WTC11 (cell line): ENCODE results near the gene GLB1L3. TPM values are rescaled to one million over a fixed set of nuclear protein-coding genes. Genes with fewer than 3 reads are reported as not detected.
A peak's percentile ranks its signal among the peaks of the same experiment; 100 is the strongest.

Experiments used
- ATAC-seq: fragments of 200-7000 bp; cut with Tn5 transposase; 2 replicates; pipeline ENCODE4 v1.10.0; 2021; ENCODE audit warnings: mild to moderate bottlenecking, moderate library complexity
- CTCF ChIA-PET: fragments of 300-600 bp; sonication (Branson Sonifier 250); formaldehyde crosslinking; loops from one replicate; lab custom pipeline; 2021; ENCODE audit warnings: antibody characterized with exemption; lab: Charles Lee
- POLR2A ChIA-PET: fragments of 350-600 bp; sonication (Branson Sonifier 250); formaldehyde crosslinking; loops from one replicate; lab custom pipeline; 2021; ENCODE audit warnings: antibody characterized with exemption; lab: Charles Lee
- DNase-seq: peaks from one replicate; pipeline ENCODE4 v3.0.0; 2021; ENCODE audit warnings: low spot score
- H3K27ac Mint-ChIP-seq: 2 replicates; pipeline ENCODE4 v1.8.0; 2021; ENCODE audit warnings: mixed read lengths
- H3K27me3 Mint-ChIP-seq: 2 replicates; pipeline ENCODE4 v1.8.0; 2021; ENCODE audit warnings: low read depth, mild to moderate bottlenecking, moderate library complexity, mixed read lengths
- H3K36me3 Mint-ChIP-seq: 2 replicates; pipeline ENCODE4 v1.8.0; 2021; ENCODE audit warnings: mixed read lengths
- H3K4me1 Mint-ChIP-seq: 2 replicates; pipeline ENCODE4 v1.8.0; 2022; ENCODE audit warnings: mixed read lengths
- H3K4me3 Mint-ChIP-seq: 2 replicates; pipeline ENCODE4 v1.8.0; 2021; ENCODE audit warnings: mild to moderate bottlenecking, moderate library complexity, mixed read lengths
- H3K9me3 Mint-ChIP-seq: 2 replicates; pipeline ENCODE4 v1.8.0; 2021; ENCODE audit warnings: mixed read lengths
- AR ChIP-seq: fragments of 250-450 bp; sonication (Bioruptor Pico); IDR thresholded peaks from 2 replicates; pipeline ENCODE4 v1.9.0; 2021; ENCODE audit warnings: mild to moderate bottlenecking
- ATF1 ChIP-seq: sonication (generic); formaldehyde crosslinking; IDR thresholded peaks from 2 replicates; pipeline ENCODE4 v1.8.1; 2023; ENCODE audit warnings: mild to moderate bottlenecking, moderate library complexity, missing genetic modification reagents
- CBFB ChIP-seq: sonication (generic); formaldehyde crosslinking; IDR thresholded peaks from 2 replicates; pipeline ENCODE4 v1.8.1; 2022; ENCODE audit warnings: mild to moderate bottlenecking, low read depth, missing genetic modification reagents
- CDX4 ChIP-seq: fragments of 250-450 bp; sonication (Bioruptor Pico); IDR thresholded peaks from 2 replicates; pipeline ENCODE4 v1.9.0; 2021; ENCODE audit warnings: moderate library complexity, mild to moderate bottlenecking, inconsistent platforms, borderline replicate concordance
- CREM ChIP-seq: sonication (generic); formaldehyde crosslinking; IDR thresholded peaks from 2 replicates; pipeline ENCODE4 v1.8.1; 2022; ENCODE audit warnings: mild to moderate bottlenecking, missing genetic modification reagents, moderate library complexity
- ELF4 ChIP-seq: sonication (generic); formaldehyde crosslinking; IDR thresholded peaks from 2 replicates; pipeline ENCODE4 v1.8.1; 2022; ENCODE audit warnings: low read depth, mild to moderate bottlenecking, moderate library complexity, missing genetic modification reagents
- EMX1 ChIP-seq: fragments of 250-450 bp; sonication (Bioruptor Pico); IDR thresholded peaks from 2 replicates; pipeline ENCODE4 v1.8.0; 2021; ENCODE audit warnings: mild to moderate bottlenecking
- ERG ChIP-seq: fragments of 250-450 bp; sonication (Bioruptor Pico); IDR thresholded peaks from 2 replicates; pipeline ENCODE4 v1.8.0; 2021; ENCODE audit warnings: mild to moderate bottlenecking
- ESRRA ChIP-seq: sonication (generic); formaldehyde crosslinking; IDR thresholded peaks from 2 replicates; pipeline ENCODE4 v1.8.1; 2022; ENCODE audit warnings: mild to moderate bottlenecking, missing genetic modification reagents, borderline replicate concordance
- FOXK1 ChIP-seq: sonication (generic); formaldehyde crosslinking; IDR thresholded peaks from 2 replicates; pipeline ENCODE4 v1.8.0; 2022; ENCODE audit warnings: mild to moderate bottlenecking, moderate library complexity, missing genetic modification reagents
- GABPB1 ChIP-seq: sonication (generic); formaldehyde crosslinking; IDR thresholded peaks from 2 replicates; pipeline ENCODE4 v1.8.1; 2023; ENCODE audit warnings: mild to moderate bottlenecking, missing genetic modification reagents
- GTF2I ChIP-seq: fragments of 250-450 bp; sonication (Bioruptor Pico); conservative IDR thresholded peaks from 2 replicates; pipeline ENCODE4 v1.4.0; 2021; ENCODE audit warnings: mild to moderate bottlenecking
- KAT7 ChIP-seq: sonication (generic); formaldehyde crosslinking; IDR thresholded peaks from 2 replicates; pipeline ENCODE4 v1.8.1; 2023; ENCODE audit warnings: missing genetic modification reagents, mild to moderate bottlenecking, borderline replicate concordance
- NFE2L1 ChIP-seq: sonication (generic); formaldehyde crosslinking; IDR thresholded peaks from 2 replicates; pipeline ENCODE4 v1.8.1; 2023; ENCODE audit warnings: missing genetic modification reagents
- OVOL2 ChIP-seq: fragments of 250-450 bp; sonication (Bioruptor Pico); IDR thresholded peaks from 2 replicates; pipeline ENCODE4 v1.9.0; 2021; ENCODE audit warnings: mild to moderate bottlenecking, borderline replicate concordance
- SMAD4 ChIP-seq: sonication (generic); formaldehyde crosslinking; IDR thresholded peaks from 2 replicates; pipeline ENCODE4 v1.8.0; 2022; ENCODE audit warnings: mild to moderate bottlenecking, missing genetic modification reagents
- TEAD1 ChIP-seq: sonication (generic); formaldehyde crosslinking; IDR thresholded peaks from 2 replicates; pipeline ENCODE4 v1.8.0; 2022; ENCODE audit warnings: mild to moderate bottlenecking, missing genetic modification reagents
- TEAD4 ChIP-seq: sonication (generic); formaldehyde crosslinking; IDR thresholded peaks from 2 replicates; pipeline ENCODE4 v1.8.0; 2022; ENCODE audit warnings: mild to moderate bottlenecking, missing genetic modification reagents
- USF1 ChIP-seq: sonication (generic); formaldehyde crosslinking; IDR thresholded peaks from 2 replicates; pipeline ENCODE4 v1.8.0; 2022; ENCODE audit warnings: mild to moderate bottlenecking, missing genetic modification reagents
- USF2 ChIP-seq: sonication (generic); formaldehyde crosslinking; IDR thresholded peaks from 2 replicates; pipeline ENCODE4 v1.8.1; 2023; ENCODE audit warnings: mild to moderate bottlenecking, missing genetic modification reagents, moderate library complexity
- ZBTB21 ChIP-seq: sonication (generic); formaldehyde crosslinking; IDR thresholded peaks from 2 replicates; pipeline ENCODE4 v1.8.1; 2023; ENCODE audit warnings: mild to moderate bottlenecking, missing genetic modification reagents, borderline replicate concordance
- ZNF138 ChIP-seq: sonication (generic); formaldehyde crosslinking; conservative IDR thresholded peaks from 2 replicates; pipeline ENCODE4 v1.8.1; 2022; ENCODE audit warnings: mild to moderate bottlenecking, moderate library complexity, missing genetic modification reagents
- ZNF232 ChIP-seq: sonication (generic); formaldehyde crosslinking; IDR thresholded peaks from 2 replicates; pipeline ENCODE4 v1.8.0; 2022; ENCODE audit warnings: mild to moderate bottlenecking, missing genetic modification reagents
- ZNF416 ChIP-seq: fragments of 250-450 bp; sonication (Bioruptor Pico); IDR thresholded peaks from 2 replicates; pipeline ENCODE4 v1.9.0; 2021; ENCODE audit warnings: mild to moderate bottlenecking, inconsistent platforms
- ZNF512 ChIP-seq: sonication (generic); formaldehyde crosslinking; IDR thresholded peaks from 2 replicates; pipeline ENCODE4 v1.8.1; 2022; ENCODE audit warnings: missing genetic modification reagents, borderline replicate concordance
- total RNA-seq: library from RNA; stranded (reverse); gene quantifications from 3 replicates; pipeline ENCODE4 v1.2.3, GENCODE V29; 2021

The GLB1L3 gene
- total RNA-seq, 1 experiment from 2014 or later, result 50.2 TPM

GRCh38 chr11:134229126-134229790 lies 46.9 kb upstream of the GLB1L3 start:
- Mint-ChIP-seq H3K27ac (no peak overlapping the region), H3K4me1 (peaks cover 20% of the 10 kb centered on the region), H3K9me3 (no peaks in the 10 kb centered on the region), H3K27me3 (peaks cover 8% of the 10 kb centered on the region), H3K4me3 (no peak overlapping the region), H3K36me3 (no peaks in the 10 kb centered on the region)
- DNase-seq, result no peak
- ChIA-PET POLR2A (no interaction called here), CTCF (interaction anchor here (1.1 kb wide), 1 partner anchor 22 kb away, joined by 4 read pairs; no protein-coding TSS in a partner anchor)
- no peak for ATAC-seq
- no peak for TF ChIP-seq ZBTB21 (CRISPR knock-in tag)
- TF ChIP-seq GTF2I (CRISPR knock-in tag), result no peak
- TF ChIP-seq ZNF416 (CRISPR knock-in tag), result no peak
- no peak for TF ChIP-seq USF2
- no peak for TF ChIP-seq TEAD1
- no peak for TF ChIP-seq CDX4
- no peak for TF ChIP-seq NFE2L1 (CRISPR knock-in tag)
- no peak for TF ChIP-seq FOXK1 (CRISPR knock-in tag)
- no peak for TF ChIP-seq OVOL2 (CRISPR knock-in tag)
- TF ChIP-seq KAT7 (CRISPR knock-in tag), result no peak
- no peak for TF ChIP-seq EMX1 (CRISPR knock-in tag)
- TF ChIP-seq ATF1 (CRISPR knock-in tag), result no peak

GRCh38 chr11:134230339-134230738 lies 45.8 kb upstream of the GLB1L3 start:
- TF ChIP-seq ZNF138 (CRISPR knock-in tag) (no peak), CREM (CRISPR knock-in tag) (no peak), USF2 (no peak), ELF4 (CRISPR knock-in tag) (no peak), ERG (no peak), TEAD4 (CRISPR knock-in tag) (no peak), SMAD4 (CRISPR knock-in tag) (no peak), GABPB1 (no peak), FOXK1 (CRISPR knock-in tag) (no peak), CDX4 (no peak), ZNF232 (CRISPR knock-in tag) (no peak), ZNF512 (no peak), AR (CRISPR knock-in tag) (no peak), CBFB (CRISPR knock-in tag) (no peak), USF1 (no peak), ESRRA (no peak)
- POLR2A ChIA-PET, result no interaction called here
- peaks cover 8% of the 10 kb centered on the region for H3K27me3 Mint-ChIP-seq

More at GRCh38 chr11:134230339-134230738, 45.8 kb upstream of the GLB1L3 start:
- CTCF ChIA-PET, result no interaction called here
- Mint-ChIP-seq H3K4me1 (peaks cover 20% of the 10 kb centered on the region), H3K36me3 (no peaks in the 10 kb centered on the region), H3K9me3 (no peaks in the 10 kb centered on the region), H3K27ac (0 out of 2 replicates have a peak overlapping the region, but pooled peaks have one; percentile 23), H3K4me3 (no peak overlapping the region)
- no peak for DNase-seq
- no peak for ATAC-seq
